GM20431 (cell line): ENCODE data around the gene POT1.

Experiments
- in situ Hi-C: fragments of 300-500 bp; cut with MseI, MboI; formaldehyde crosslinking; loops from one replicate; pipeline ENCODE4 v1.15.0; 2020; ENCODE audit warnings: low sequenced_read_pairs; ENCODE audit not compliant: unreplicated experiment

POT1 gene

DNA sequence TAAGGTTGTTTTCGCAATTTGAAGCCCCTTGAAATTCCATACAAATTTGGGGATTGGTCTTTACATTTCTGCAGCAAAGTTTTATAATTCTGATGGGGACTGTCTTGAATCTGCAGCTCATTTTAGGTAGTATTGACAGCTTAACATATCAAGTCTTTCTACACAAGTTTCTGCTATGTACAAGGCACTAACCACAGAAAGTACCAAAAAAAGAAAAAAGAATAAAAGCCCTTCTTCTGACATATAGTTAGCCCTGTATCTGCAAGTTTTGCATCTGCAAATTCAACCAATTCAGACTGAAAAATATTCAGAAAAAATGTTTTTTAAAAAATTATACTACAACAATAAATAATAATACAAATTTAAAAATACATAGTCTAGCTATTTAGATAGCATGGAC, 15.3 kb downstream of the POT1 start:
- in situ Hi-C loops, result no loop called here

DNA sequence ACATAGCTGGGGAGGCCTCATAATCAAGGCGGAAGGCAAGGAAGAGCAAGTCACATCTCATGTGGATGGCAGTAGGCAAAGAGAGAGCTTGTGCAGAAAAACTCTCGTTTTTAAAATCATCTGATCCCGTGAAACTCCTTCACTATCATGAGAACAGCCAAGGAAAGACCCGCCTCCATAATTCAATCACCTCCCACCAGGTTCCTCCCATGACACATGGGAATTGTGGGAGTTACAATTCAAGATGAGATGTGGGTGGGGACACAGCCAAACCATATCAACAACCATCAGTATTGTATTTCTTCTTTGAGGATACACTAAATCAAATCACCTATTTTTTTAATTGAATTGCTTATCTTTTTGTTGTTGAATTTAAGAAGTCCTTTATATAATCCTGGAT, 16.7 kb downstream of the POT1 start:
- in situ Hi-C loops, result no loop called here

DNA sequence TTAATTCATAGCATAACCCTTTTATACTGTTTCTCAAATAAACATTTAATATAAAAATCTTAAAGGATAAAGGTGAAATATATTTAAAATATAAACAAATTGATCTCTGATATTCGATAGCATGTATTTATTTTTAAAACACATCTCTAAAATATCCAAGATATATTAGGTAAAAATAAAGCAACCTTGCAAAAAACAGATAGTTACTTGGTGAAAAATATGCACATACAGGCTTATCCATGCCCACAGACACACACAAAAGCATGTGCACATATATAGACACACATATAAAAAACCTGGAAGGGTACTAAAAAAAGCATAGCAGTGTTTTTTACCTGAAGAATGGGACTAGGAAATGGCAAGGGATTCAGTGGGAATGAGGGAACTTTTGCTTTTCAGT, 19.8 kb downstream of the POT1 start:
- in situ Hi-C loops, result no loop called here

DNA sequence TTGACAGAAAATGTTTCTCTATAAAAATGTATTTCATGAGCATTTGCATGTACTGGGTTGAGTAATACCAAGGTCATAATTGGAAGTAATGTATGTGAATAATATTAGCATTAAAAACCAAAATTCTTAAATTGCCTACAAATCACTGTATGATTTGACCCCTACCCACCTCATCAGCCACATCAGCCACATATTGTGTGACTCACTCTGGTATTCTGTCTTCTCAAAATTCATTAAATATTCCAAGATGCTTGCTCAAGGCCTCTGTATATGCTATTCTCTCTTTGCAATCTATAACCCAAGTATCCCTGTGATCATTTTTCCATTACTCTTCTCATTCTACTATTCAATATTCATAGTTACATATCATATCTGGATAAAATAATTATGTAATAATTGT, 21.4 kb downstream of the POT1 start:
- in situ Hi-C loops, result no loop called here

DNA sequence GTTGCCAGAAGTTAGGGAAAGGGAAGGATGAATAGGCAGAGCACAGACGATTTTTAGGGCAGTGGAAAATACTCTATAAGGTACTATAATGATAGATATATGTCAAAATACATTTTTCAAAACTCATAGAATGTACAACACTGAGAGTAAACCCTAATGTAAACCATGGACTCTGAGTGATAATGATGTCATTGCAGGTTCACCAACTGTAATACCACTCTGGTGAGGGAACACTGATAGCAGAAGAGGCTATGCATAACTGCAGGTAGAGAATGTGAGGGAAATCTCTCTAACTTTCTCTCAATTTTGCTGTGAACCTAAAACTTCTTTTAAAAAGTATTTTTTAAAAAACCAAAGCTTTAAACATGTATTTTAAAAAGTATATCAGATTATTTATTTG, 22.1 kb downstream of the POT1 start:
- in situ Hi-C loops, result no loop called here

DNA sequence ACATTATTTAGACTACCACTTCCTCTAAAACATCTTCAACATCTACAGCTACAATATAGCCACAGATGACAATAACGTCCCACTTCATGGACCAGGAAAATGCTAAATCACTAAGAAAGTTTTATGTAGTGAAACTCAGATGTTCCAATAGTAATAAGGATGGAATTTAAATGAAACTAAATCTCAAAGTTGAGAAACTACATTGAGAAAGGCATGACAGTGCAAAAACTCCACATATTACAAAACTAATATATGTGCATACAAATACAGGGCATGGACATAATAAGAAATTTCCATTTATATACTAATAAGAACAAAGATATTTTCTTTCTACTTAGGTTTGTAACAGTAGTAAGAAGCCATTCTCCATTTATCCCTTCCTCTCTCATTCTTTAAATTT, 31.1 kb downstream of the POT1 start:
- in situ Hi-C loops, result no loop called here

DNA sequence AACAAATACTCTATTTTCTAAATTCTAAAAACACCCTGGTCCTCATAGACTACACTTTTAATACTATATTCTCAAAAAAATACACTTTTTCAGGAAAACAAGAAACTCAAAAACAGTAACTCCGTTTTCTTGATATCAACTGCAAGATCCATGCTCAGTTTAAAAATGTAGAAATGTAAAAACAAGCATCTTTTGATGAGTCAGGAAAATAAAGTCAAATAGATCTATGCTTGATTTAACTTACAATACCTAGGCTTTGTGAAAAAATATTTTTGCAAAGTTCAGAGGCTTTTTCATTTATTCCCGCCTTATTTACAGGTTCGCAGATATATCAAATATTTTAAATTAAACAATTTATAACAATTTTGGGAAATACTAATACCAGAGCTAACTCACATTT, 33.6 kb downstream of the POT1 start:
- in situ Hi-C loops, result no loop called here

DNA sequence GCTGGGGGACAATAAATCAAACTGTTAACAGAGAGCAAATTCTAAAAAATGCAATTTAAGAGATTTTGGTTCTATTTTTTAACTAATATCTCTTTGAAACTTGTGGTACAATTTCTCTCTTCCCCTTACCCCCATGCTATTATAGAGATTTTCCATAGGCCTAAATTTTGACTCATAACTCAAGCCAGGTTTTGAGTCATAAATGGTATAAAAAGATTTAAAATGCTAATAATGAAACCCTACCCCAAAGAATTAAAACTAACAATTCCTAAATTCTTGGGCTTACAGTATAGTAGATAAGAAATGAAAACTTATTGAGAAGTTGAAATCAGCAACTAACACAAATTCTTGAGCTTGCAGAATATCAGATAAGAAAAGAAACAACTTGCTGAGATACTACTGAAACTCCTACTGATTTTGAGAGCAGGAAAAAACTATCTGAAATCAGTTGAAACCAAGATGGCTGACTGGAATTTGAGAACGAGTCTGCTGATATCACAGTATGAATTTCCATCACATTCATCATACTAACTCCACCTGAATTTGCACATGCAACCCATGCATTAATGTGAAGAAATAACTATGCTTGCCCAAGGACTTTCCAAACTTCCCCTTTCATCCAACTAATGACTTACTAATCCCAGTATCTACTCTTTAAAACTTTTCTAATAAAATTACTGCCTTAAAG, 36.3 kb downstream of the POT1 start:
- in situ Hi-C loops, result no loop called here

DNA sequence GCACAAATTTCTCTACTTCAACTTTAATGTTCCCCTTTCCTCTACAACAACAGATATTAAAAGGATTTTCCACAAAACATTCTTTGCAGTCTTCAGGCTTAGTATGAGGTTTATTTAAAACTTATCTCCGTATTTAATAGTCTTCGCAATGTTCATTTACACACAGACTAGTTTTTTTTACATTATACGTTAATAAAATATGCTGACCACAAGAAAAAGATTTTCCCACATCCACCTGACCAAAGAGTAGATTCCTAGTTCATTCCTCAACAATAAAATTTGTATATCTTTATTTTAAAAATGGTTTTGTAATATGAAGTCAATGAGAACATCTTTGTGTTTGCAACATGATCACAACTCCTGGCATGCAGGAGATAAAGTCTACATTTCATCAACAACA, 42.4 kb downstream of the POT1 start:
- in situ Hi-C loops, result no loop called here

DNA sequence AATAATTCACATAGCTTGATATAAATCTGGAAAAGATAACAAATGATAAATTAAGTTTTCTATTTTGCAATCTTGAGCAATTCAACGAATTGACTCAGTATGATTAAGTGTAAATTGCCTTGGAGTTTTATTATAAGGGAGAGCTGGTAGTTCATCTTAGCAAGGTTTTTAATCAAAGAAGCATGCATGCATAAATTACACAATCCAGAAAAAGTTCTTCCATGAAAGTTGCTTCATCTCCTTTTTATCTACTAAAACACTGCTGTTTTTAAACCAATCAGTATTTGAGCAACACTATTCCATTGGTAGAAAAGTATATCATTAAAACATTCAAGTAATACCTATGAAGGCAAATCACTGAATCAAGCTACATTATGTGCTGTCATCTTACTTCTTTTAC, 47.6 kb downstream of the POT1 start:
- in situ Hi-C loops, result no loop called here

DNA sequence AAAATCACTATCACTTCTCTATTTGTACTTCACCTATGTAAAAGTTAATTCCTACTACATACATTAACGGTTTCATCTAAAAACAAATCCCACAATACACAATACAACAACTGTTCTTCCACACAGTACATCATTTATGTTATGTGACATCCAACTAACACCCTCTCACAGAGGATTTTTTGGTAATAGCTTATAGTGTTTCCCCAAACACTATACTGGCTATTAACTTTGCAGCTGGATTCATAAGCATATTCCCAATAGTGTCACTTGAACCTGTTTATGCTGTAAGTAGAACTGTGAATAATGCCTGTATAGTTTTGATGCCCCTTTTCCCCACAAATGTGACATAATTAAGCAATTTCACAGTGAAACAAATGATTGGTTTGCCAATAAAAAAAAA, 49.9 kb downstream of the POT1 start:
- in situ Hi-C loops, result no loop called here

DNA sequence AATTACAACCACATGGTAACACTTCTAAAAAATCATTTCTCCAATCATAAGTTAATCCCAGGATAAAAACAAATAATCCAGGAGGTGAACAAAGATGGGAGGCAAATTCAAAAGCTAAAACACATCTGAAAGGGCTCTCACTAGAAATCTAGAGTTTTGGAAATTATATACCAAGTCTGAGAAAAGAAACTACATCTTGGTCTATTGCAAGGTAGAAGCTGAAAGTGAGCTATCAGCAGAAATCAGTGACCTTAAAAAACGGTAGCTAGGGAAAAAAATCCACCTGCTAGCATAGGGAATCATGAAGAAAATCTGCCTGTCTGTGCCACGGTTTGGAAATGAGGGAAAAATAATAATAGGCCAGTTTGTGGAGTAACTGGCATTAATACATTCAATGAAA, 50.5 kb downstream of the POT1 start:
- in situ Hi-C loops, result no loop called here

DNA sequence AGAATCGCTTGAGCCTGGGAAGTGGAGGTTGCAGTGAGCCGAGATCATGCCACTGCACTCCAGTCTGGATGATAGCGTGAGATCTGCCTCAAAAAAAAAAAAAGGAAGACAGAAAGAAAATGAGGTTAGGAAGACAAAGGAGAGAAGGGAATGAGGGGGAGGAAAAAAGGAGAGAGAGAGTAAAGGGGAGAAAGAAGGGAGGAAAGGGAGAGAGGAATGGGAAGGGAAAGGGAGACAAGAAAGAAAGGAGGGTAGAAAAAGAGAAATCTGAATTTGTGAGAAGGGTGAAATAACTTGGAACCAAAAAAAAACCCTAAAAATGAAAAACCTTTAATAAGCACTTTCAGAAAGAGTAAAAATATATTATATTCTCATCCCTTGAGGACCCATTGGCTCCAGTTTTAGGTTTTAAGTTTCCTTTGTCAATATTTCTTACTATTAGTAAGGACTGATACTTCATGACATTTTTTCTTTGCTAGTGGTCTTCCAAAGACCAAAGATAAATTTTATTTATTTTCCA, 54.9 kb downstream of the POT1 start:
- in situ Hi-C loops, result no loop called here

DNA sequence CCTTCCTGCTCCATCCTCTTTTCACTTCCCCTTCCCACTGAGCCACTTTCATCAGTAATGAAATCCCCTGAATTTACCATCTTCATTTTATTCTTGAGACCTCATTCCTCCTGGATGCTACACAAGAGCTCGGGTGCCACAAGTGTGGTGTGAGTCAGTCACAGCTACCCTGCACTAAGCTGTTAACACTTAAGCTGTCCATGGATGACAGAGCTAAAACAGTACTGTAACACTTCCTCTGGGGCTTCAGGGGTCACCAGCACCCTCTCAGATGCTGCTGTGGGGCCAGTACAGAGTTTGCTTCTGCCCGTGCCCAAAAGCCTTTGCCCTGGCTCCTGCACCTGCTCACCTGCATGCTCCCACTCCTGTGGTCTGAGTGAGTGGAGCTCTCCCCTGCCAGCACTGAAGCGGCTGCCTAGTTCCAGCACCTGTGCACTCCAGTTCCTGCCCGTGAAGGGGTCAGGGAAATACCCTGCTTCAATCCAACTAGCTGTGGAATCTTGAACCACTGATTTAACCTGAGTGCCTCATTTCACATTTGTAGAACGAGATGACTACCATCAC, 71.9 kb downstream of the POT1 start:
- in situ Hi-C loops, result no loop called here

DNA sequence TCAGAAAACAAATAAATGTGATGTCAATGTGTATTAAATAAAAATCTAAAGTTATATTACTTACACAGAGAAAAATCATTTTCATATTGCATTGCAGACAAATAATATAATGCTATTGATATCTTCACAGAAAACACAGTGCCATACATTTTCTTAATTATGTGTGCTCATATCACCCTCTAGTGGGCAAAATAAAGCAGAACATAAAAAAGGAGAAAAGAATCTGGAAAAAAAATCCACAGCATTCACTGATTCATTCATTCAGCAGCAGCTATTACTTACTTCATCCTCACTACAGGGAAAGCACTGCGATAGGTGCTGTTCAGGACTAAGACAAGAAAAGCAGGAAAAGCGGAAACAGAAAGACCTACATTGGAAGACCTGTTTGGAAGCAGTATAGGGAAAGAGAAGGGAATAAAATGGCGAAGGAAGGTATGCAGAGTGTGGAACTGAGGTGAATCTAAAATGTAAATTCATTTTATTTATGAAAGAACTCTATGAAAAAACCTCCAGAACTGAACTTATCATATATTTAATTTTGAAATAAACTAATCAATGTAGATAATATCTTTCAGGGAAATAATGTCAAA, 73.2 kb downstream of the POT1 start:
- in situ Hi-C loops, result no loop called here

DNA sequence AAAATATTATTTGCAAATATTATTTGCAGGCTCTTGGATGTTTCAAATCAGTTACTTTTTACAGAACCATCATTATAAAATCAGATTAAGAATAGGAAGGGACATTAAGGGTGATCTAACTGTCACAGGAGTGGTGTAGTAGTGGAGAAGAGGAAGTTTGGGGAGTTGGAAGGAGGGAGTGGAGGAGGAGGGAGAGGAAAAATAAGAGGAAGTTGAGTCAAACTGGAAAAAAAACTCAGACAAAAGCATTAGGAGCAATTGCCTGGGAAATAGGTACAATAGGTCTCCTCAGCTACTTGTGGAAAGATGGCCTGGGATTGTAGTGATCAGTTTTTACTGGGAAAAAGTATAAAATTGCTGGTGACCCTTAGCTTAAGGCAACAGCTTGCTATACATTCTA, 86.3 kb downstream of the POT1 start:
- in situ Hi-C loops, result no loop called here

DNA sequence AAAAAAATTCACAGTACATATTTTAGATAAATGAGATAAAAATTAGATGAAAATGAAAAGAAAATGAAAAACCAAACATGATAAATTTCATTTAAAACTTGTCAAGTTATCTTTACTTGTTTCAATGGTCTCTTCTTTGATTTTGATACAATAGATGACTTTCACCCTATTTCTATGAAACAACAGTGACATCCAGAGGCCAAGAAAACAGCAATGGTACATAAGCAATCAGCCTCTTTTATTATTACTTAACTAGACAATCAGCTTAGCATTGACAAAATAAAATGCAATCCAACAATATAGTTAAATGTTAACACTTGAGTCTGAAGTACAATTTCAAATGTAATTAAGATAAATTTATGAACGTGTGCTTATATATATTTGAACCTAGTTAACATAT, 89.2 kb downstream of the POT1 start:
- in situ Hi-C loops, result no loop called here

DNA sequence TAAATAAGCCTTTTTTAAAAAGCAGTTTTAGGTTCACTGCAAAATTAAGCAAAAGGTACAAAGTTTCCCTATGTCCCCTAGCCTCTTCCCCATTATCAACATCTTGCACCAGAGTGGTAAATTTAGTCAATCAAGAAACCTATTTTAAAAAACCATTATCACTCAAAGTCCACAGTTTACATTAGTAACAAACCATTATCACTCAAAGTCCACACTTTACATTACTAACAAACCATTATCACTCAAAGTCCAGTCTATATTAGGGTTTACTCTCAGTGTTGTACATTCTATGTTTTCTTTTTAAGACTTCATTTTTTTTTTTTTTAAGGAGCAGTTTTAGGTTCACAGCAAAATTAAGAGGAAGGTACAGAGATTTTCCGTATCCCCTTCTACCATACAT, 89.9 kb downstream of the POT1 start:
- in situ Hi-C loops, result no loop called here

DNA sequence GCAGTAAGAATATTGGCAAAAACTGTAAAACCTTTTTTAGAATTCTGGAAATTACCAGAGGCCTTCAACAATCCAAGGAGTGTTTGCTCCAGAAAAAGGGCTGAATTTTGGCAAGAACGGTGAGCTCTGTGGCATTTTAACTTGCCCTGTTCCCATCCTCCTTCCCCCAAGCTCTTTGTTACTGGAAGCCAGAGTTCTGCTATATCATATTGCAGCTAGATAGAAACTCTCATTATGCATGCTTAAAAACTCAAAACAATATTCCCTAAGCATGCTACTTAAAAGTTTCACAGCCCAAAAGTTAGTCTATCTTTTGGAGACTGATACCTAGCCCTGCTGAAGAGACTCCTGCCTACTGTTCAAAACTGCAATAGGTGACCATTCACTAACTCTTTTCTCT, 93.5 kb downstream of the POT1 start:
- in situ Hi-C loops, result no loop called here

DNA sequence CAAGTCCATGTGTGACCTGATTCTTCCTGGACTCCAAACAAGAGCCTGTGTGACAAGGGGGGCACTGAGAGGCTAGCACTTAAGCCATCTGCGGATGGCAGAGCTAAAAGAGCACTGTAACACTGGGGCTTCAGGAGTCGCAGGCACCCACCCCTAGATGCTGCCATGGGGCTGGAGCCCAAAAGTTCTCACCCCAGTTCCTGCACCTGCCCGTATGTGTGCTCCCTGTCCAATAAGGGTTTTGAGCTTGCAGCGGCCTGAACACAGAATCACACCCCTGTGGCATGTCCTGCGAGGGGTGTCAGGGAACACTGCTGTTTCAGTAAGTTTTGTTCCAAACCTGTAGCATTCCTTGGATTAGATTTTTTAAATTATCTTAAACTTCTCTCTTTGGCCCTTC, 110.8 kb downstream of the POT1 start:
- in situ Hi-C loops, result no loop called here

DNA sequence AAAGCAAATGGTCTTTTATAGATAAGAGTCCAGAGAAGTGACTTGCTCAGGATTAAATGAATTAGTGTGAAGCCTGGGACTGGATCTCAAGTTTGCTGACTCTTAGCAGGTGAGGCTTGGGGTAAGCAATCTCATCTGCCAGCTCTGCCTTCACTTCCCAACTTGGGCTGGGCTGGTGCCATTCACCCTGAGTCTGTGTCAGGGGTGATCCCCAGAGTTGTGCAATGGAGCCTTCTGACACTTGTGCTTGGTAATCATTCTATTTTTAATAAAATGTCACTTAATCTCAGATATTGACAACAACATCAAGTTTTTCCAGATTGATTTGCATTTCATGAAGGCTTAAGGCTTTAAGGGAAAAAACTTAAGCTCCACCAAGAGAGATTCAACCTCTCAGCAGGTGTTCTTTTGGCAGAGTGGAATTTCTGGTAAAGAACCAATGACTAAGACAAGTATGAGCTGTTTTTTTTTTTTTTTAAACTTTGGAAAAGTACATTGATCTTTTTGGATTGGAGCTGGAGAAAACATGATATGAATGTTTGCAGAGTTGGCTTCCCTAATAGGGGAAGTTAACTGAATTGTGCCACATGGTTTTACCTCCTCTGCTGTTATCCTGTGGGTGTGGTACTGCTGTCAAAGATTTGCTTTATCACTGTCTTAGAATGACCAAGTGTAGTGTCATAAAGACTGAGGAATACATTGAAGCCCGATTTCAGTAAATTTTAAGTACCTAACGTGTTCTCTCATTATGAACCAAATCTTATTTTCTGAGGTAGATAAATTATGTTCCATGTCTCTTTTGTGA, 115.4 kb downstream of the POT1 start:
- in situ Hi-C loops, result no loop called here
